AG04449 (cell line): ENCODE results near the gene UNC5B.

Experiments
- CTCF ChIA-PET: fragments of 350-600 bp; formaldehyde crosslinking; extraction: SDS; loops from one replicate; lab custom pipeline; 2021; ENCODE audit warnings: antibody characterized with exemption; lab: Yijun Ruan, JAX
- POLR2A ChIA-PET: fragments of 400-600, 350-600 bp; formaldehyde crosslinking; extraction: SDS; loops from one replicate; lab custom pipeline; 2020; ENCODE audit warnings: antibody characterized with exemption, inconsistent platforms; lab: Yijun Ruan, JAX
- DNase-seq: peaks from one replicate; pipeline ENCODE4 v3.0.0-alpha.2; 2010; ENCODE audit warnings: low read depth, low spot score
- H3K4me3 ChIP-seq: 2 replicates; pipeline ENCODE4 v1.5.1; 2011; ENCODE audit warnings: low read depth, mild to moderate bottlenecking, control low read depth, low read length
- CTCF ChIP-seq: IDR thresholded peaks from one replicate; pipeline ENCODE4 v1.5.1; 2011; ENCODE audit warnings: mild to moderate bottlenecking, moderate library complexity, low read length, control low read depth, inconsistent platforms; ENCODE audit not compliant: insufficient read depth; ENCODE audit errors: missing control alignments

The UNC5B gene

GRCh38 chr10:71342573-71343391 is 130.4 kb downstream of the UNC5B start:
- CTCF ChIA-PET, result interaction anchor here (0.8 to 1.3 kb wide), 2 partner anchors 8 to 34 kb away, joined by 3 read pairs; no protein-coding TSS in a partner anchor
- H3K4me3 ChIP-seq, result no peak overlapping the region
- POLR2A ChIA-PET, result interaction anchor here (0.6 kb wide), 1 partner anchor 22 kb away, joined by 3 read pairs; no protein-coding TSS in a partner anchor
- no peak for DNase-seq
- no peak for TF ChIP-seq CTCF

GRCh38 chr10:71343392-71343773 is 131.0 kb downstream of the UNC5B start:
- CTCF ChIA-PET, result interaction anchor here (0.8 to 1.5 kb wide), 4 partner anchors 9 to 33 kb away, joined by 3 to 6 read pairs (median 4); no protein-coding TSS in a partner anchor
- TF ChIP-seq CTCF, result no peak
- no peak for DNase-seq
- POLR2A ChIA-PET, result interaction anchor here (0.6 kb wide), 1 partner anchor 21 kb away, joined by 3 read pairs; no protein-coding TSS in a partner anchor
- H3K4me3 ChIP-seq, result no peak overlapping the region

GRCh38 chr10:71344154-71344925 is 132.0 kb downstream of the UNC5B start:
- no peak overlapping the region for H3K4me3 ChIP-seq
- POLR2A ChIA-PET, result no interaction called here
- DNase-seq, result no peak
- no peak for TF ChIP-seq CTCF
- CTCF ChIA-PET, result interaction anchor here (0.7 to 1.5 kb wide), 7 partner anchors 12 to 41 kb away, joined by 3 to 6 read pairs (median 4); no protein-coding TSS in a partner anchor

- TF ChIP-seq CTCF, result no peak
- no peak overlapping the region for H3K4me3 ChIP-seq
- no peak for DNase-seq
- ChIA-PET POLR2A (no interaction called here), CTCF (interaction anchor here (1.3 kb wide), 3 partner anchors 13 to 40 kb away, joined by 3 to 4 read pairs (median 4); no protein-coding TSS in a partner anchor)
Measured at GRCh38 chr10:71344993-71345480, 132.7 kb downstream of the UNC5B start.

- TF ChIP-seq CTCF, result no peak
- ChIA-PET POLR2A (no interaction called here), CTCF (interaction anchor here (1.3 kb wide), 1 partner anchor 13 kb away, joined by 4 read pairs; no protein-coding TSS in a partner anchor)
- no peak for DNase-seq
- H3K4me3 ChIP-seq, result no peak overlapping the region
Measured at GRCh38 chr10:71345694-71346093, 133.3 kb downstream of the UNC5B start.
